Measurements from ENCODE around the gene DOC2B.

Gene DOC2B

DNA sequence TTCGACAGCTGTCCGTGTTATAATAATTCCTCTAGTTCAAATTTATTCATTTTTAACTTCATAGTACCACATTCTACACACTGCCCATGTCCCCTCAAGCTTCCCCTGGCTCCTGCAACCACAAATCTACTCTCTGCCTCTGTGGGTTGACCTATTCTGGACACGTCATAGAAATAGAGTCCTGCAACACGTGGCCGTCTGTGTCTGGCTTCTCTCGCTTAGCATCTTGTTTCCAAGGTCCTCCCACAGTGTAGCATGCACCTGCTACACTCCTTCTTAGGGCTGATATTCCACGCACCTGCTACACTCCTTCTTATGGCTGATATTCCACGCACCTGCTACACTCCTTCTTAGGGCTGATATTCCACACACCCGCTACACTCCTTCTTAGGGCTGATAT, 27.6 kb downstream of the DOC2B start:
- no peaks in the 10 kb centered on the region for H3K36me3 ChIP-seq (replicated peaks in 1 of 2; ENCODE audit: control insufficient read depth in 2 of 2, insufficient read depth in 2 of 2, low read length in 2 of 2)
- no peak overlapping the region for H3K4me3 ChIP-seq (ENCODE audit: low read length in 2 of 2)
- H2BK5ac ChIP-seq (ENCODE audit: low read length): no peak overlapping the region
- H3K4me2 ChIP-seq (ENCODE audit: insufficient read depth, low read length, poor library complexity, severe bottlenecking): no peak overlapping the region
- no peak overlapping the region for H3K14ac ChIP-seq (ENCODE audit: low read length)
- H3K18ac ChIP-seq (ENCODE audit: low read length): no peak overlapping the region
- H2AFZ ChIP-seq (ENCODE audit: low read length): no peak overlapping the region
- no peak overlapping the region for H4K91ac ChIP-seq (ENCODE audit: low read depth, low read length, poor library complexity)
- no peak overlapping the region for H3K4ac ChIP-seq (ENCODE audit: low read length)
- no peaks in the 10 kb centered on the region for H3K27me3 ChIP-seq (ENCODE audit: control insufficient read depth in 3 of 3, insufficient read depth in 3 of 3, low read depth in 1 of 3, low read length in 3 of 3)
- no peak overlapping the region for H3K27ac ChIP-seq (replicated peaks; ENCODE audit: low read length)
- H3K79me1 ChIP-seq (ENCODE audit: low read depth, low read length): no peaks in the 10 kb centered on the region
- no peak overlapping the region for H2BK15ac ChIP-seq (ENCODE audit: low read length)
- H2BK120ac ChIP-seq (ENCODE audit: low read depth, low read length): no peak overlapping the region
- no peak overlapping the region for H3K9ac ChIP-seq (ENCODE audit: low read depth, low read length, poor library complexity)
- H2AK5ac ChIP-seq (ENCODE audit: low read depth, low read length): no peak overlapping the region
- H2BK12ac ChIP-seq (ENCODE audit: low read length): no peak overlapping the region
- H3K9me3 ChIP-seq (replicated peaks in 1 of 2; ENCODE audit: control insufficient read depth in 2 of 2, insufficient read depth in 1 of 2, low read depth in 1 of 2, low read length in 2 of 2): peaks cover 0 to 2% of the 10 kb centered on the region in 2 donors
- no peaks in the 10 kb centered on the region for H3K4me1 ChIP-seq (ENCODE audit: control insufficient read depth in 2 of 2, insufficient read depth in 1 of 2, low read depth in 1 of 2, low read length in 2 of 2)
- H3K23ac ChIP-seq (ENCODE audit: low read depth, low read length, poor library complexity): no peak overlapping the region
- DNase-seq (ENCODE audit: low spot score): no peak
- H4K8ac ChIP-seq (ENCODE audit: low read depth, low read length): no peak overlapping the region
- WGBS, 2 donors (ENCODE audit: extremely low coverage in 2 of 2, insufficient read length in 2 of 2, insufficient replicate concordance in 1 of 2): no CpG with 5 or more reads among the region's 9 CpGs

DNA sequence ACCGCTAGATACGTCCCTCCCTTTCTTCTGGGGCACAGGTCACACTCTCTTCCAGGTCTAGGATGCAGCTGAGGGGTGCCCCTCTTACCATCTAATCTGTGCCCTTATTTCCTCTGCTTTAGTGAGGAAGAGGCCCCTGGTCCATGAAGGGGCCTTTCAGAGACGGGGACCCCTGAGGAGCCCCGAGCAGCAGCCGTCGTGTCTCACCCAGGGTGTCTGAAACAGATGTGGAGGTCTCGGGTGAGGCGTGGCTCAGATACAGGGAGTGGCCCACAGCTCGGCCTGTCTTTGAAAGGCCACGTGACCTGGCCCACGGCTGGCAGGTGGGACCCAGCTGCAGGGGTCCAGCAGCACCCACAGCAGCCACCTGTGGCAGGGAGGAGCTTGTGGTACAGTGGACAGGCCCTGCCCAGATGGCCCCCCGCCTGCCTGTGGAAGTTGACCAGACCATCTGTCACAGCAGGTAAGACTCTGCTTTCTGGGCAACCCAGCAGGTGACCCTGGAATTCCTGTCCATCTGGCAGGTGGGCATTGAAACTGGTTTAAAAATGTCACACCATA, 28.5 kb downstream of the DOC2B start:
- Histone ChIP-seq H3K23ac (ENCODE audit: low read depth, low read length, poor library complexity) (no peak overlapping the region), H2BK15ac (ENCODE audit: low read length) (no peak overlapping the region), H3K4me3 (ENCODE audit: low read length in 2 of 2) (no peak overlapping the region), H3K4me1 (ENCODE audit: control insufficient read depth in 2 of 2, insufficient read depth in 1 of 2, low read depth in 1 of 2, low read length in 2 of 2) (no peaks in the 10 kb centered on the region), H3K9me3 (replicated peaks in 1 of 2; ENCODE audit: control insufficient read depth in 2 of 2, insufficient read depth in 1 of 2, low read depth in 1 of 2, low read length in 2 of 2) (peaks cover 0 to 2% of the 10 kb centered on the region in 2 donors), H3K36me3 (replicated peaks in 1 of 2; ENCODE audit: control insufficient read depth in 2 of 2, insufficient read depth in 2 of 2, low read length in 2 of 2) (no peaks in the 10 kb centered on the region), H3K27me3 (ENCODE audit: control insufficient read depth in 3 of 3, insufficient read depth in 3 of 3, low read depth in 1 of 3, low read length in 3 of 3) (no peaks in the 10 kb centered on the region), H2AFZ (ENCODE audit: low read length) (no peak overlapping the region), H2BK120ac (ENCODE audit: low read depth, low read length) (no peak overlapping the region), H3K79me1 (ENCODE audit: low read depth, low read length) (no peaks in the 10 kb centered on the region), H3K4ac (ENCODE audit: low read length) (no peak overlapping the region), H4K91ac (ENCODE audit: low read depth, low read length, poor library complexity) (no peak overlapping the region), H3K4me2 (ENCODE audit: insufficient read depth, low read length, poor library complexity, severe bottlenecking) (no peak overlapping the region), H4K8ac (ENCODE audit: low read depth, low read length) (no peak overlapping the region), H2BK5ac (ENCODE audit: low read length) (no peak overlapping the region), H3K9ac (ENCODE audit: low read depth, low read length, poor library complexity) (no peak overlapping the region), H3K27ac (replicated peaks; ENCODE audit: low read length) (no peak overlapping the region), H2BK12ac (ENCODE audit: low read length) (no peak overlapping the region), H3K14ac (ENCODE audit: low read length) (no peak overlapping the region), H2AK5ac (ENCODE audit: low read depth, low read length) (no peak overlapping the region), H3K18ac (ENCODE audit: low read length) (peak overlapping the region; percentile 83)
- DNase-seq (ENCODE audit: low spot score): no peak
- WGBS, 2 donors (ENCODE audit: extremely low coverage in 2 of 2, insufficient read length in 2 of 2, insufficient replicate concordance in 1 of 2): no CpG with 5 or more reads among the region's 12 CpGs

DNA sequence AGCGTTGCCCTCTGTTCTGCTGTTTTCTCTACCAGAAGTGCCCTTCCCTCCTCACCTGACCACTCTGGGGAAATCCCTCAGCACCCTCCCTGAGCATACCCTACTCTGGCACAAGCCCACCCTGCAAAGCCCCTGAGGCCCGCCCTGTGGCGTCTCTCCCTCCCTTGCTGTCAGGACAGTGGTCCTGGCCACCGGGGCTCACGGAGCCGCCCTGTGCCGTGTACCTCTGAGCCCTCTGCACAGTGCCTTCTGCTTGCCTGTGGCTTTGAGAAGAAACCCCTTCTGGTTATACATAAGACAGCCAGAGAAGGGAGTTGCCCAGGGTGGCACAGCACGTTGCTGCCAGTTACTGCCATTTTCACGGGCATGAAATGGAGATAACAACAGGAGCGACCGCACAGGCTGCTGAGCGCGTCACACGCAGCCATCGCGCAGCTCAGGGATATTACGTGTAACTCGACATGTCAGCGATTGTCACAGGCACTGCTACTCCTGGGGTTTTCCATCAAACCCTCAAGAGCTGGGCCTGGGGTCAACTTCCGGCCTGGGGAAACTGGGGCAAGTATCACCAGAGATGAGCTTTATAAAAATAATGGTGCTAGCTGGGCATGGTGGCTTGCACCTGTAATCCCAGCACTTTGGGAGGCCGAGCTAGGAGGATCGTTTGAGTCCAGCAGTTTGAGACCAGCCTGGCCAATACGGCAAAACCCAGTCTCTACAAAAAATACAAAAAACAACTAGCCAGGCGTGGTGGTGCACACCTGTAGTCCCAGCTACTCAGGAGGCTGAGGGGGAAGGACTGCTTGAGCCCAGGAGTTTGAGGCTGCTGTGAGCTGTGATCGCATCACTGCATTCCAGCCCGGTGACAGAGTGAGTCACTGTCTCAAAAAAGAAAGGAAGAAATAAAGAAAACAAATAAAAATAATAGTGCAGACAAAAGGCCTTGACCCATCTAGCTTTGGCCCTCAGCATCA, 29.3 kb downstream of the DOC2B start:
- DNase-seq (ENCODE audit: low spot score): no peak
- WGBS, 2 donors (ENCODE audit: extremely low coverage in 2 of 2, insufficient read length in 2 of 2, insufficient replicate concordance in 1 of 2): no CpG with 5 or more reads among the region's 26 CpGs
- Histone ChIP-seq H2AFZ (ENCODE audit: low read length) (no peak overlapping the region), H3K4me3 (ENCODE audit: low read length in 2 of 2) (peak overlapping the region in 1 of 2 donors; percentile 15), H3K4me2 (ENCODE audit: insufficient read depth, low read length, poor library complexity, severe bottlenecking) (no peak overlapping the region), H2BK12ac (ENCODE audit: low read length) (no peak overlapping the region), H3K4me1 (ENCODE audit: control insufficient read depth in 2 of 2, insufficient read depth in 1 of 2, low read depth in 1 of 2, low read length in 2 of 2) (no peaks in the 10 kb centered on the region), H3K79me1 (ENCODE audit: low read depth, low read length) (no peaks in the 10 kb centered on the region), H3K23ac (ENCODE audit: low read depth, low read length, poor library complexity) (peak overlapping the region; percentile 71), H3K27ac (replicated peaks; ENCODE audit: low read length) (no peak overlapping the region), H4K91ac (ENCODE audit: low read depth, low read length, poor library complexity) (no peak overlapping the region), H3K9ac (ENCODE audit: low read depth, low read length, poor library complexity) (no peak overlapping the region), H2BK120ac (ENCODE audit: low read depth, low read length) (no peak overlapping the region), H3K9me3 (replicated peaks in 1 of 2; ENCODE audit: control insufficient read depth in 2 of 2, insufficient read depth in 1 of 2, low read depth in 1 of 2, low read length in 2 of 2) (peaks cover 0 to 2% of the 10 kb centered on the region in 2 donors), H2BK15ac (ENCODE audit: low read length) (no peak overlapping the region), H2AK5ac (ENCODE audit: low read depth, low read length) (no peak overlapping the region), H2BK5ac (ENCODE audit: low read length) (no peak overlapping the region), H3K18ac (ENCODE audit: low read length) (no peak overlapping the region), H3K36me3 (replicated peaks in 1 of 2; ENCODE audit: control insufficient read depth in 2 of 2, insufficient read depth in 2 of 2, low read length in 2 of 2) (no peaks in the 10 kb centered on the region), H3K4ac (ENCODE audit: low read length) (no peak overlapping the region), H4K8ac (ENCODE audit: low read depth, low read length) (no peak overlapping the region), H3K27me3 (ENCODE audit: control insufficient read depth in 3 of 3, insufficient read depth in 3 of 3, low read depth in 1 of 3, low read length in 3 of 3) (no peaks in the 10 kb centered on the region), H3K14ac (ENCODE audit: low read length) (no peak overlapping the region)

DNA sequence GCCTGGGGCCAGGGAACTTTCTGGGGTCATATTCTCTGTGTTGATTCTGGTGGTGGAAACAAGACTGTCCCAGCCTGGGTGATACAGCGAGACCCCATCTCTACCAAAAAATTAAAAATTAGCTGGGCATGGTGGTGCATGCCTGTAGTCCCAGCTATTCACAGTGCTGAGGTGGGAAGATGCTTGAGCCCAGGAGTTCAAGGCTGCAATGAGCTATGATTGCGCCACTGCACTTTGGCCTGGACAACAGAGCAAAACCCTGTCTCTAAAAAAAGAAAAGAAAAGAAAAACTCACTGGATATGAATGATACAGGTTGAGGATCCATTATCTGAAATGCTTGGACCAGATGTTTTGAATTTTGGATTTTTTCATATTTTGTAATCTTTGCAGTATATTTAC, 30.4 kb downstream of the DOC2B start:
- Histone ChIP-seq H3K27me3 (ENCODE audit: control insufficient read depth in 3 of 3, insufficient read depth in 3 of 3, low read depth in 1 of 3, low read length in 3 of 3) (peaks cover 0 to 3% (median 0%) of the 10 kb centered on the region in 3 experiments), H3K4me1 (ENCODE audit: control insufficient read depth in 2 of 2, insufficient read depth in 1 of 2, low read depth in 1 of 2, low read length in 2 of 2) (no peaks in the 10 kb centered on the region), H3K9ac (ENCODE audit: low read depth, low read length, poor library complexity) (no peak overlapping the region), H2AFZ (ENCODE audit: low read length) (no peak overlapping the region), H4K91ac (ENCODE audit: low read depth, low read length, poor library complexity) (no peak overlapping the region), H3K18ac (ENCODE audit: low read length) (no peak overlapping the region), H2BK12ac (ENCODE audit: low read length) (no peak overlapping the region), H3K4ac (ENCODE audit: low read length) (no peak overlapping the region), H3K9me3 (replicated peaks in 1 of 2; ENCODE audit: control insufficient read depth in 2 of 2, insufficient read depth in 1 of 2, low read depth in 1 of 2, low read length in 2 of 2) (peaks cover 0 to 2% of the 10 kb centered on the region in 2 donors), H3K4me3 (ENCODE audit: low read length in 2 of 2) (no peak overlapping the region), H3K23ac (ENCODE audit: low read depth, low read length, poor library complexity) (no peak overlapping the region), H3K4me2 (ENCODE audit: insufficient read depth, low read length, poor library complexity, severe bottlenecking) (no peak overlapping the region), H3K14ac (ENCODE audit: low read length) (no peak overlapping the region), H4K8ac (ENCODE audit: low read depth, low read length) (no peak overlapping the region), H2BK15ac (ENCODE audit: low read length) (no peak overlapping the region), H2BK5ac (ENCODE audit: low read length) (no peak overlapping the region), H3K27ac (replicated peaks; ENCODE audit: low read length) (no peak overlapping the region), H3K79me1 (ENCODE audit: low read depth, low read length) (no peaks in the 10 kb centered on the region), H2BK120ac (ENCODE audit: low read depth, low read length) (no peak overlapping the region), H3K36me3 (replicated peaks in 1 of 2; ENCODE audit: control insufficient read depth in 2 of 2, insufficient read depth in 2 of 2, low read length in 2 of 2) (no peaks in the 10 kb centered on the region), H2AK5ac (ENCODE audit: low read depth, low read length) (no peak overlapping the region)
- no peak for DNase-seq (ENCODE audit: low spot score)
- WGBS, 2 donors (ENCODE audit: extremely low coverage in 2 of 2, insufficient read length in 2 of 2, insufficient replicate concordance in 1 of 2): no CpG with 5 or more reads among the region's 2 CpGs

All from neuronal stem cell (in vitro differentiated cells).